Measurements from ENCODE around the gene ZNF107. TPM values are rescaled to one million over a fixed set of nuclear protein-coding genes. Genes with fewer than 3 reads are reported as not detected.
"Not testable (repeated sequence)": the region's sequence is repeated elsewhere in the genome, so short reads cannot be mapped to it uniquely, and the experiment has no call there.

Gene ZNF107
- total RNA-seq, 1 donor from 2014 or later: 10.3 TPM

DNA sequence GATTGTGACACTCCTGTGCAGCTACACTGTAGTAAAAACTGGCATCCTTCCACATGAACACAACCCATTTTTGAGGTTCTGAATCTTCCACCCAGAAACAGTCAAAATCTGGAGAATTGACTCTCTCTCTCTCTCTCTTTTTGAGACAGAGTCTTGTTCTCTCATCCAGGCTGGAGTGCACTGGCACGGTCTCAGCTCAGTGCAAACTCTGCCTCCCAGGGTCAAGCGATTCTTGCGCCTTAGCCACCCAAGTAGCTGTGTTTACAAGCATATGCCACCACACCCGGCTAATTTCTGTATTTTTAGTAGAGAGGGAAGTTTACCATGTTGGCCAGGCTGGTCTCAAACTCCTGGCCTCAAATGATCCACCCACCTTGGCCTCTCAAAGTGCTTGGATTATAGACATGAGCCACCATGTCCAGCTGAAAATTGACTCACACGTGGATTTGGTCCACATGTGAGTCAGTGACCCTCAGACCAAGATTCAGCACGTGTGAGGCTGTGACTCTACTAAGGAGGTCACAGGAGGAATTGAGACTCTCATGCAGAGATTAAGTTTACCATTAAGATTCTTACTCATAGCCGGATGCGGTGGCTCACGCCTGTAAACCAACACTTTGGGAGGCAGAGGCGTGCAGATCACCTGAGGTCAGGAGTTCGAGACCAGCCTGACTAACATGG lies 12.1 kb upstream of the ZNF107 start:
- Mint-ChIP-seq H3K27me3 (ENCODE audit: unreplicated experiment) (peaks cover 1% of the 10 kb centered on the region), H3K36me3 (ENCODE audit: unreplicated experiment) (peaks cover 7% of the 10 kb centered on the region), H3K4me3 (ENCODE audit: unreplicated experiment) (no peak overlapping the region), H3K4me1 (ENCODE audit: low read depth, unreplicated experiment) (no peaks in the 10 kb centered on the region), H3K9me3 (ENCODE audit: unreplicated experiment) (peaks cover 18% of the 10 kb centered on the region), H3K27ac (ENCODE audit: unreplicated experiment) (no peak overlapping the region)
- TF ChIP-seq, protein P1, sequence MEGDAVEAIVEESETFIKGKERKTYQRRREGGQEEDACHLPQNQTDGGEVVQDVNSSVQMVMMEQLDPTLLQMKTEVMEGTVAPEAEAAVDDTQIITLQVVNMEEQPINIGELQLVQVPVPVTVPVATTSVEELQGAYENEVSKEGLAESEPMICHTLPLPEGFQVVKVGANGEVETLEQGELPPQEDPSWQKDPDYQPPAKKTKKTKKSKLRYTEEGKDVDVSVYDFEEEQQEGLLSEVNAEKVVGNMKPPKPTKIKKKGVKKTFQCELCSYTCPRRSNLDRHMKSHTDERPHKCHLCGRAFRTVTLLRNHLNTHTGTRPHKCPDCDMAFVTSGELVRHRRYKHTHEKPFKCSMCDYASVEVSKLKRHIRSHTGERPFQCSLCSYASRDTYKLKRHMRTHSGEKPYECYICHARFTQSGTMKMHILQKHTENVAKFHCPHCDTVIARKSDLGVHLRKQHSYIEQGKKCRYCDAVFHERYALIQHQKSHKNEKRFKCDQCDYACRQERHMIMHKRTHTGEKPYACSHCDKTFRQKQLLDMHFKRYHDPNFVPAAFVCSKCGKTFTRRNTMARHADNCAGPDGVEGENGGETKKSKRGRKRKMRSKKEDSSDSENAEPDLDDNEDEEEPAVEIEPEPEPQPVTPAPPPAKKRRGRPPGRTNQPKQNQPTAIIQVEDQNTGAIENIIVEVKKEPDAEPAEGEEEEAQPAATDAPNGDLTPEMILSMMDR (IDR thresholded peaks at IDR 0.05; ENCODE audit: partially characterized antibody, unreplicated experiment): no peak
- no peak for DNase-seq

DNA sequence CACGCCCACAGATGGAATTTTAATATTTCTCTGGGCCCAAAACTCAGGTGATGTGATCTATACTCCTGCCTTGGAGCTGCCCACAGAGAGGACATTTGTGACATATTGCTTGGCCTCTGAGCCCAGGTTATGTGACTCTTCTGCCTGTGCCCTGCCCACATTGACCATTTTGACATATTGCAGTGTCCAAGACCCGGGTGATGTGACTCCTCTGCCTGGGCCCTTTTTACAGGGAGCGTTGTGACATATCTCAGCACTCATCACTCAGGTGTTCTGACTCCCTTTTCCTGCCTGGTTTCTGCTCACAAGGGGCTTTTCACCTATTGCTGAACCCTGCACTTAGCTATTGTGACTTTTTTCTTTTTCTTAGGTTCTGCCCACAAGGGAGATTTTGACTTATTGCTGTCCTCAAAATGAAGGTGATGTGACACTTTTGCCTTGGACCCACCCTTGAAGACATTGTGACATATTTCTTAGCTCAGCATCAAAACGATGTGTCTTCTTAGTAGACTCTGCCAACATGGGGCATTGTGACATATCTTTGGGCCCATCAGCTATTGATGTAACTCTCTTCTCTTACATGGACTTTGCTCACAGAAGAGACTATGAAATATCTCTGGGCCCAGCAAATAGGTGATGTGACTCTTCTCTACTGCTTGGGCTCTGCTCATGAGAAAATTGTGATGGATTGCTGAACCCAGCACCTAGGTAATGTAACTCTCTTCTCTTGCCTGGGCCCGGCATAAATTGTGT lies 11.0 kb upstream of the ZNF107 start:
- Mint-ChIP-seq H3K36me3 (ENCODE audit: unreplicated experiment) (peaks cover 7% of the 10 kb centered on the region), H3K4me1 (ENCODE audit: low read depth, unreplicated experiment) (no peaks in the 10 kb centered on the region), H3K4me3 (ENCODE audit: unreplicated experiment) (no peak overlapping the region), H3K9me3 (ENCODE audit: unreplicated experiment) (peaks cover 16% of the 10 kb centered on the region), H3K27me3 (ENCODE audit: unreplicated experiment) (peaks cover 1% of the 10 kb centered on the region), H3K27ac (ENCODE audit: unreplicated experiment) (no peak overlapping the region)
- DNase-seq: no peak
- TF ChIP-seq, protein P1 (IDR thresholded peaks at IDR 0.05; ENCODE audit: partially characterized antibody, unreplicated experiment): no peak

DNA sequence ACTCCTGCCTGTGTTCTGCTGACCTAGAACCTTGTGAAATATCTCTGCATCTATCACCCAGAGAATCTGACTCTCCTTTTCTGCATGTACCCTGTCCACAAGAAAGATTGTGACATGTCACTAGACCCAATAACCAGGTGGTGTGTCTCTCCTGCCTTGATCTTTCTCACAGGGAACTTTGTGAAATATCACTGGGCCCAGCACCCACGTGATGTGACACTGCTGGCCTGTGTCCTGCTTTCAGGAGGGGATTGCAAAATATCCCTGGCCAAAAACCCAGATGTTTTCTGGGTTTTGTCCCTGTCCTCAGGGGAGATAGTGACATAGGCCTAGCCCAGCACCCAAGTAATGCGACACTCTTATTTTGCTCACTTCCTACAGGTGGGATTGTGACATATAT lies 10.1 kb upstream of the ZNF107 start:
- TF ChIP-seq, protein P1 (IDR thresholded peaks at IDR 0.05; ENCODE audit: partially characterized antibody, unreplicated experiment): no peak

DNA sequence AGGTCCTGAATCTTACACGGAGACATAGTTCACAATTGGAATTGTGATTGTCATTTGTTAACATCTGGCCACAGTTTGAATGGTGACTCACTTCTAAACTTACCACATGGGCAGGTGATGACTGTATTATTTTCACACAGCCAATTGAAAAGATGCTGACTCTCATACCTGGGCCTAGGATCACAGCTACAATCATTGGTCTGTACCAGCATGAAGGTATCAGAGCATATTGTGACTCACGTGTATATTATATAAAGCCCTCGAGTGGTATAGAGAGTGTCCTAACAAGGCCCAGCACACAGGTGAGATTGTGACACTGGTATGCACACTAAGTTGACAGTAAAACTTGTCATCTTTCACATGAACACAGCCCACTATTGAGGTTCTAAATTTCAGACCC lies 9.4 kb upstream of the ZNF107 start:
- no peak for DNase-seq

More for the DNA sequence above, 10.1 kb upstream of the ZNF107 start:
- Mint-ChIP-seq H3K4me3 (ENCODE audit: unreplicated experiment) (no peak overlapping the region), H3K4me1 (ENCODE audit: low read depth, unreplicated experiment) (no peaks in the 10 kb centered on the region), H3K27ac (ENCODE audit: unreplicated experiment) (no peak overlapping the region), H3K9me3 (ENCODE audit: unreplicated experiment) (peaks cover 16% of the 10 kb centered on the region), H3K27me3 (ENCODE audit: unreplicated experiment) (peaks cover 1% of the 10 kb centered on the region), H3K36me3 (ENCODE audit: unreplicated experiment) (peaks cover 5% of the 10 kb centered on the region)
- no peak for DNase-seq

DNA sequence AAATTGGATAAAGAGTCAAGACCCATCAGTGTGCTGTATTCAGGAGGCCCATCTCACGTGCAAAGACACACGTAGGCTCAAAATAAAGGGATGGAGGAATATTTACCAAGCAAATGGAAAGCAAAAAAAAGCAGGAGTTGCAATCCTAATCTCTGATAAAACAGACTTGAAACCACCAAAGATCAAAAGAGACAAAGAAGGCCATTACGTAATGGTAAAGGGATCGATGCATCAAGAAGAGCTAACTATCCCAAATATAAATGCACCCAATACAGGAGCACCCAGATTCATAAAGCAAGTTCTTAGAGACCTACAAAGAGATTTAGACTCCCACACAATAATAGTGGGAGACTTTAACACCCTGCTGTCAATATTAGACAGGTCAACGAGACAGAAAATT lies 3.8 kb upstream of the ZNF107 start:
- H3K27ac Mint-ChIP-seq (ENCODE audit: unreplicated experiment); H3K4me1 Mint-ChIP-seq (ENCODE audit: low read depth, unreplicated experiment); H3K9me3 Mint-ChIP-seq (ENCODE audit: unreplicated experiment); DNase-seq; H3K27me3 Mint-ChIP-seq (ENCODE audit: unreplicated experiment); H3K36me3 Mint-ChIP-seq (ENCODE audit: unreplicated experiment); H3K4me3 Mint-ChIP-seq (ENCODE audit: unreplicated experiment): not testable (repeated sequence)

More for the DNA sequence above, 9.4 kb upstream of the ZNF107 start:
- H3K4me3 Mint-ChIP-seq (ENCODE audit: unreplicated experiment): no peak overlapping the region
- H3K9me3 Mint-ChIP-seq (ENCODE audit: unreplicated experiment): peaks cover 12% of the 10 kb centered on the region
- H3K36me3 Mint-ChIP-seq (ENCODE audit: unreplicated experiment): no peaks in the 10 kb centered on the region
- TF ChIP-seq, protein P1 (IDR thresholded peaks at IDR 0.05; ENCODE audit: partially characterized antibody, unreplicated experiment): no peak
- H3K27me3 Mint-ChIP-seq (ENCODE audit: unreplicated experiment): peaks cover 1% of the 10 kb centered on the region
- H3K4me1 Mint-ChIP-seq (ENCODE audit: low read depth, unreplicated experiment): no peaks in the 10 kb centered on the region
- no peak overlapping the region for H3K27ac Mint-ChIP-seq (ENCODE audit: unreplicated experiment)

Measured in glutamatergic neuron (in vitro differentiated cells).